PC-3 (cell line): Measurements from ENCODE around the gene PTPN14.

Experiments used
- CTCF ChIP-seq: fragments of 300-600 bp; sonication (generic); conservative IDR thresholded peaks from 2 replicates; pipeline ENCODE4 v1.5.1; 2017; ENCODE audit warnings: antibody characterized with exemption, low read depth, mild to moderate bottlenecking, low read length
- EZH2 ChIP-seq: fragments of 300-600 bp; sonication (generic); IDR thresholded peaks from one replicate; pipeline ENCODE4 v1.6.1; 2017; ENCODE audit warnings: antibody characterized with exemption, mild to moderate bottlenecking, low read length; ENCODE audit not compliant: unreplicated experiment
- EZH2phosphoT487 ChIP-seq: fragments of 300-600 bp; sonication (generic); IDR thresholded peaks from 2 replicates; pipeline ENCODE4 v1.6.1; 2018; ENCODE audit warnings: mild to moderate bottlenecking, antibody characterized with exemption, low read length, borderline replicate concordance

GRCh38 chr1:214398490-214398889 lies 152.9 kb downstream of the PTPN14 start:
- TF ChIP-seq CTCF (no peak), EZH2 (no peak), EZH2phosphoT487 (no peak)
